ENCODE measurements around the gene PHLDA2. TPM values are rescaled to one million over a fixed set of nuclear protein-coding genes. Genes with fewer than 3 reads are reported as not detected.
A peak's percentile ranks its signal among the peaks of the same experiment; 100 is the strongest.

Gene PHLDA2
- total and polyA plus RNA-seq, 2 experiments from 2014 or later = 11.7 to 66.0 TPM

- Histone ChIP-seq H3K4me2 (ENCODE audit: unreplicated experiment) (no peak overlapping the region), H3K79me2 (ENCODE audit: insufficient read depth) (peaks cover 24% of the 10 kb centered on the region), H3K4me1 (ENCODE audit: insufficient read depth) (peaks cover 14% of the 10 kb centered on the region), H3K9ac (no peak overlapping the region), H3K27ac (no peak overlapping the region), H3K9me2 (ENCODE audit: insufficient read depth) (no peaks in the 10 kb centered on the region), H2AFZ (no peak overlapping the region), H3K9me3 (ENCODE audit: low read depth) (no peaks in the 10 kb centered on the region), H3K27me3 (replicated peaks; ENCODE audit: insufficient read depth) (no peaks in the 10 kb centered on the region), H3K4me3 (no peak overlapping the region), H3F3A (ENCODE audit: insufficient read depth) (peaks cover 32% of the 10 kb centered on the region), H4K20me1 (ENCODE audit: insufficient read depth) (no peaks in the 10 kb centered on the region), H3K36me3 (ENCODE audit: low read depth) (peaks cover 49% of the 10 kb centered on the region)
- WGBS, 2 experiments (ENCODE audit: low coverage in 1 of 2, low lambda C conversion rate in 2 of 2, missing lambda C conversion rate in 2 of 2) = 84 to 85% methylated on average over 6 of the region's 6 CpGs
- no peak for TF ChIP-seq EZH2 (IDR thresholded peaks at IDR 0.05; ENCODE audit: insufficient read depth, poor library complexity, severe bottlenecking)
- no peak for TF ChIP-seq EZH2phosphoT487 (IDR thresholded peaks at IDR 0.05; ENCODE audit: insufficient read depth, low read depth)
- no peak for DNase-seq
- in situ Hi-C loops (cut with MboI) = no loop called here
Measured at GRCh38 chr11:2955906-2956476, 26.8 kb upstream of the PHLDA2 start.

- Histone ChIP-seq H3K79me2 (ENCODE audit: insufficient read depth) (peaks cover 32% of the 10 kb centered on the region), H3K4me1 (ENCODE audit: insufficient read depth) (peaks cover 19% of the 10 kb centered on the region), H3K9me2 (ENCODE audit: insufficient read depth) (no peaks in the 10 kb centered on the region), H3K4me2 (ENCODE audit: unreplicated experiment) (no peak overlapping the region), H4K20me1 (ENCODE audit: insufficient read depth) (no peaks in the 10 kb centered on the region), H3K4me3 (no peak overlapping the region), H3K27ac (no peak overlapping the region), H3K36me3 (ENCODE audit: low read depth) (peaks cover 50% of the 10 kb centered on the region), H3K27me3 (replicated peaks; ENCODE audit: insufficient read depth) (no peaks in the 10 kb centered on the region), H2AFZ (no peak overlapping the region), H3K9ac (no peak overlapping the region), H3K9me3 (ENCODE audit: low read depth) (no peaks in the 10 kb centered on the region), H3F3A (ENCODE audit: insufficient read depth) (peaks cover 36% of the 10 kb centered on the region)
- DNase-seq = no peak
- TF ChIP-seq EZH2phosphoT487 (IDR thresholded peaks at IDR 0.05; ENCODE audit: insufficient read depth, low read depth) = no peak
- TF ChIP-seq EZH2 (IDR thresholded peaks at IDR 0.05; ENCODE audit: insufficient read depth, poor library complexity, severe bottlenecking) = no peak
- 96 to 99% methylated on average over 6 of the region's 6 CpGs for WGBS, 2 experiments (ENCODE audit: low coverage in 1 of 2, low lambda C conversion rate in 2 of 2, missing lambda C conversion rate in 2 of 2)
- in situ Hi-C loops (cut with MboI) = no loop called here
Measured at GRCh38 chr11:2954263-2954662, 25.0 kb upstream of the PHLDA2 start.

GRCh38 chr11:2952290-2952689 lies 23.1 kb upstream of the PHLDA2 start:
- Histone ChIP-seq H3F3A (ENCODE audit: insufficient read depth) (peaks cover 36% of the 10 kb centered on the region), H3K36me3 (ENCODE audit: low read depth) (peaks cover 37% of the 10 kb centered on the region), H2AFZ (no peak overlapping the region), H3K9me3 (ENCODE audit: low read depth) (no peaks in the 10 kb centered on the region), H3K79me2 (ENCODE audit: insufficient read depth) (peaks cover 33% of the 10 kb centered on the region; the same call in 1 of the 2 replicates), H4K20me1 (ENCODE audit: insufficient read depth) (no peaks in the 10 kb centered on the region), H3K4me1 (ENCODE audit: insufficient read depth) (peaks cover 19% of the 10 kb centered on the region), H3K4me3 (no peak overlapping the region), H3K27ac (peak overlapping the region; percentile 44), H3K4me2 (ENCODE audit: unreplicated experiment) (no peak overlapping the region), H3K9me2 (ENCODE audit: insufficient read depth) (no peaks in the 10 kb centered on the region), H3K9ac (no peak overlapping the region), H3K27me3 (replicated peaks; ENCODE audit: insufficient read depth) (no peaks in the 10 kb centered on the region)
- TF ChIP-seq EZH2 (IDR thresholded peaks at IDR 0.05; ENCODE audit: insufficient read depth, poor library complexity, severe bottlenecking) = no peak
- WGBS, 2 experiments (ENCODE audit: low coverage in 1 of 2, low lambda C conversion rate in 2 of 2, missing lambda C conversion rate in 2 of 2) = 97 to 98% methylated on average over 6 of the region's 6 CpGs
- no peak for DNase-seq
- in situ Hi-C loops (cut with MboI) = no loop called here

- Histone ChIP-seq H3K4me1 (ENCODE audit: insufficient read depth) (peaks cover 22% of the 10 kb centered on the region), H4K20me1 (ENCODE audit: insufficient read depth) (no peaks in the 10 kb centered on the region), H2AFZ (no peak overlapping the region), H3K9me2 (ENCODE audit: insufficient read depth) (no peaks in the 10 kb centered on the region), H3K27ac (peak overlapping the region; percentile 44), H3F3A (ENCODE audit: insufficient read depth) (peaks cover 40% of the 10 kb centered on the region), H3K27me3 (replicated peaks; ENCODE audit: insufficient read depth) (no peaks in the 10 kb centered on the region), H3K9ac (no peak overlapping the region), H3K79me2 (ENCODE audit: insufficient read depth) (peaks cover 36% of the 10 kb centered on the region; the same call in 1 of the 2 replicates), H3K4me2 (ENCODE audit: unreplicated experiment) (peak overlapping the region; percentile 33), H3K4me3 (no peak overlapping the region), H3K36me3 (ENCODE audit: low read depth) (peaks cover 30% of the 10 kb centered on the region; the same call in 1 of the 2 replicates), H3K9me3 (ENCODE audit: low read depth) (no peaks in the 10 kb centered on the region)
- in situ Hi-C loops (cut with MboI) = no loop called here
- 60 to 62% methylated on average over 9 of the region's 9 CpGs for WGBS, 2 experiments (ENCODE audit: low coverage in 1 of 2, low lambda C conversion rate in 2 of 2, missing lambda C conversion rate in 2 of 2)
- peak; percentile 75 for DNase-seq
- TF ChIP-seq EZH2 (IDR thresholded peaks at IDR 0.05; ENCODE audit: insufficient read depth, poor library complexity, severe bottlenecking) (no peak), EZH2phosphoT487 (IDR thresholded peaks at IDR 0.05; ENCODE audit: insufficient read depth, low read depth) (no peak)
Measured at GRCh38 chr11:2951231-2952110, 22.3 kb upstream of the PHLDA2 start.
